T-helper 2 cell treated with Interferon-gamma antibody and Interleukin-4, amounts not matched to agents 5 μg/mL and 100 μg/mL, for 36 hours (primary cell): ENCODE data around the gene CRYBG2.
"Not testable (repeated sequence)": the region's sequence is repeated elsewhere in the genome, so short reads cannot be mapped to it uniquely, and the experiment has no call there.

Experiments
- DNase-seq: peaks from one replicate; pipeline ENCODE4 v3.0.0; 2021; ENCODE audit warnings: low spot score
- H3K27ac Mint-ChIP-seq: one replicate; pipeline ENCODE4 v1.8.0; 2021; ENCODE audit warnings: mild to moderate bottlenecking, mixed read lengths
- H3K27me3 Mint-ChIP-seq: one replicate; pipeline ENCODE4 v1.8.0; 2021; ENCODE audit warnings: low read depth, mixed read lengths
- H3K36me3 Mint-ChIP-seq: one replicate; pipeline ENCODE4 v1.8.0; 2021; ENCODE audit warnings: low read depth, mixed read lengths
- H3K4me1 Mint-ChIP-seq: one replicate; pipeline ENCODE4 v1.8.0; 2021; ENCODE audit warnings: low read depth, mixed read lengths
- H3K4me3 Mint-ChIP-seq: one replicate; pipeline ENCODE4 v1.8.0; 2022; ENCODE audit warnings: mild to moderate bottlenecking, moderate library complexity, mixed read lengths
- H3K9me3 Mint-ChIP-seq: one replicate; pipeline ENCODE4 v1.8.0; 2021; ENCODE audit warnings: mixed read lengths

Gene CRYBG2

GRCh38 chr1:26307966-26308899 lies 45.7 kb downstream of the CRYBG2 start:
- peak overlapping the region; percentile 98 for H3K4me3 Mint-ChIP-seq
- H3K9me3 Mint-ChIP-seq, H3K36me3 Mint-ChIP-seq, H3K27me3 Mint-ChIP-seq: not testable (repeated sequence)
- peak; percentile 76 for DNase-seq
- H3K4me1 Mint-ChIP-seq, result peaks cover 35% of the 10 kb centered on the region
- H3K27ac Mint-ChIP-seq, result peak overlapping the region; percentile 97

DNA sequence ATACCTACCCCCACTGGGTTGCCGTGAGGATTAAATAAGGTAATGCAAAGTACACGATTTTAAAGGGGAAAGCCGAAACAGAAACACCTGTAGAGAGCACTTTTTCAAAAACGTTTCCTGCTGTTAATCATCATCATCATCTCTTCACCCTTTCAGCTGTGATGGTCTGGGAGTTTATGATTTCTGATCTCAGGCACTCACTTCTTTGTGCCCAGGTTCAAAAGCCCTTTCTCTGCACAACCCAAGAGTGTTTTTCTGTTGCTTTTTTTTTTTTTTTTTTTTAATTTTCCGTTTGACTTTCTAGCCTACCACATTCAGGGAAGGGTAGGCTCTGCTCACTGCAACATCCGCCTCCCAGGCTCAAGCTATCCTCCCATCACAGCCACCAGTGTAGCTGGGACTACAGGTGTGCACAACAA lies 46.6 kb downstream of the CRYBG2 start:
- Mint-ChIP-seq H3K36me3 (peaks cover 2% of the 10 kb centered on the region), H3K4me1 (peaks cover 33% of the 10 kb centered on the region), H3K27me3 (no peaks in the 10 kb centered on the region), H3K27ac (peak overlapping the region; percentile 97), H3K9me3 (no peaks in the 10 kb centered on the region), H3K4me3 (peak overlapping the region; percentile 98)
- DNase-seq, result no peak

DNA sequence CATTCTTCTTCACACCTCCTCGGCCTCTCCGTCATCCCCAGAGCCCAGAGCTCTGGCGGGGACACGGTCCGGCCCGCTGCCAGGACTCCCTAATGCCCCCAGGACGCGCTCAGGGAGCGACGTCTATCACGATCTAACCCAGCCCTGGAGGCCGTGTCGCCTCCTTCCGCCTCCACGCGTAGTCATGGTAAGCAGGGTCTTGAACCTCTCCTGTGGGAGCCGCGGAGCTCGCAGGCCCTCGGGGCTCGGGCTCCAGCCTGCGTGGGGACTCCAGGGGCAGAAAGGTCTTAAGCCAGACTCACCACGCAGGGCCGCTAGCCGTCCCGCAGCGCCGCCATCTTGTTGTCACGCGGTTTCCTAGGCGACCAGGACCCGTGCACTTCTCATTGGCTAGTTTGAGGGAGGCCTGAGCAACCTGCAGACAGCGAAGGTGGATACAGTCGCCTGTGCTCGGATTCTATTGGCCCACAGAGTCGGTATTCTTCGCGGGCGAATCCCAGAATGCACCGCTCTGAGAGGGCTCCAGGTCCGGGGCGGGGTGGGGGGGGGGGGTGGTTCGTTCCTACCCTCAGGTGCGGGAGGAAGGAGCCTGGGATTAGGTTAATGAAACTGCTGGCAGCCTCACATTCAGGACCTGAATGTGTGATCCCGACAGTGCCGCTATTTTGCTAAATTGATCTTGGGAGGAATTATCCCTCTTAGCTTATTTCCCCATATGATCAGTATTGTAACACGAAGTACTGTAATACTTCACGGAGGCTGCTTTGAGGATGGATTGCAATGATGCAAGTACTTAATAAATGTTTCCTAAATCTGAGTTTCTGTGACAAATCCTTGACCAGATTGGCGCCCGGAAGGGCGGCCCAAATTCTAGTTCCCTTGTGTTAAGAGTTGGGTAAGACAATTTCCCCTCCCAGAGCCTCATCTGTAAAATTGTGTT lies 47.4 kb downstream of the CRYBG2 start, which contains the start of gene UBXN11:
Gene UBXN11, minus strand, starts transcription at position 347 of the 940 bp plus-strand sequence. CDS start 3,753 bp downstream, outside the sequence.
- H3K4me1 Mint-ChIP-seq, result peaks cover 29% of the 10 kb centered on the region
- H3K27me3 Mint-ChIP-seq, result no peaks in the 10 kb centered on the region

GRCh38 chr1:26305667-26306289 lies 48.2 kb downstream of the CRYBG2 start:
- DNase-seq, result no peak
- Mint-ChIP-seq H3K4me3 (peak overlapping the region; percentile 98), H3K27me3 (no peaks in the 10 kb centered on the region), H3K4me1 (peaks cover 29% of the 10 kb centered on the region), H3K27ac (peak overlapping the region; percentile 97), H3K9me3 (no peaks in the 10 kb centered on the region), H3K36me3 (peaks cover 2% of the 10 kb centered on the region)

More for the DNA sequence above, 47.4 kb downstream of the CRYBG2 start, which contains the start of gene UBXN11:
- Mint-ChIP-seq H3K9me3 (no peaks in the 10 kb centered on the region), H3K27ac (peak within 1 kb of the TSS; percentile 97), H3K36me3 (peaks cover 2% of the 10 kb centered on the region), H3K4me3 (peak within 1 kb of the TSS; percentile 98)
- DNase-seq, result peak; percentile 91

DNA sequence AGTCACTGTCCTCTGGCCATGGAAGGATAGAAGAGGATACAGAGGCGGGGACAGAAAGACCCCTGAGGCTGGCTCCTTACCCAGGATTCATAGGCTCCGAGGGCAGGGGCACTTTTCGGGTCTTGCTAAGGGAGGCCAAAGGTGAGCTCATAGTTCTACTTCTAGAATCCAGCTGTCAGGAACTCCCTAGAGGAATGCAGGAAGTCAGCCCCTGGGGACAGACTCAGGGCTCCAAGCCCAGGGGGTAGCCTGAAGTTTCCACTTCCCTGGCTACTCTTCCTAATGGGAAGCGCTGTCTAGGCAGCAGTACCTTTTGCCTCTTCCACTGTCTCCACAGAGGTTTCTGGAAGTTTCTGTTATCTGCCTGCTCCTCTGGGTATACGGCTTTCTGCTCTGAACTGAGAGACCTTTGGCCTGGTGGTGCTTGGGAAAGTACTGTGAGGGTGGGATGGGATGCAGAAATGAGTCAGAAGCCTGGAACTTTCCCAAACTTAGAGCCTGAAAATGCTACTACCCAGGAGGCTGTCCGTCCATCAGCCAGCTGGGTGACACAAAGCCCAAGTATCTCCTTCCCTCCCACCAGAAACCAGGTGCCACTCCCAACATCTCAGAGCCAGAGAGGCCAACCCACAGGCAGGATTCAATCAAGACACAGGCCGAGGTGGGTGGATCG lies 51.1 kb downstream of the CRYBG2 start:
- H3K36me3 Mint-ChIP-seq, result no peaks in the 10 kb centered on the region
- H3K4me3 Mint-ChIP-seq, result no peak overlapping the region
- H3K4me1 Mint-ChIP-seq, result peaks cover 26% of the 10 kb centered on the region
- H3K27me3 Mint-ChIP-seq, result no peaks in the 10 kb centered on the region
- DNase-seq, result no peak
- H3K9me3 Mint-ChIP-seq, result no peaks in the 10 kb centered on the region
- no peak overlapping the region for H3K27ac Mint-ChIP-seq

DNA sequence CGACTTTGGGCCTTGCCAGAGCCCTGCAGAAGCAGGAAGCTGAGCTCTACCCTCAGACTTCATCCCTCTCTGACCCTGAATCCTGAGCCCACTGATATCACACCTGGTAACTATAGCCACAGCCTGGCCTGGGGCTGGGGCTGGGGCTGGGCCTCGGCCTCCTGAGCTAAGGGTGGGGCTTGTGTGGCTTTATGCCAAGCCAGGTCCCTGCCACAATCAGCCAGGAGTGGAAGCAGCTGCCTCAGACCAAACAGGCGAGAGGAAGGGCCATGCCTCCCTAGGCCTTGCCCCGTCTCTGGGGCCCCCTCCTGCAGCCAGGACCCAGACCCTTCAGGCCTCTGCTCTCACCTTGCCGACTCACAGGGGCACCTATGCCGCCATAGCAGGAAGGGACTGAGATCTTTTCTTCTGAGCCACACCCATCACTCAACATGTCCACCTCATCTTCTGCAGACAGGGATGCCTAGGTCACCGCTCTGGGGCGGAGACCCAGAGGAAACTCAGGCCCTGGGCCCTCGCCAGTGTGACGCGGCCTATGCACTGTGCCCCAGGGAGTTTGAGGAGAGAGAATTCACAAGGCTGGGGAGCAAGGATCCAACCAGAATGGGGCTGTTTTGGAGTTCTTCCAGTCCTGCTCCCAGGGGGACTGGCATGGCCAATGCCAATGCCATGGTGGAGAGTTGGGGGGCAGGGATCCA lies 53.2 kb downstream of the CRYBG2 start:
- Mint-ChIP-seq H3K27ac (peak overlapping the region; percentile 43), H3K4me3 (no peak overlapping the region), H3K27me3 (no peaks in the 10 kb centered on the region), H3K9me3 (no peaks in the 10 kb centered on the region), H3K36me3 (no peaks in the 10 kb centered on the region), H3K4me1 (peaks cover 8% of the 10 kb centered on the region)
- DNase-seq, result no peak

DNA sequence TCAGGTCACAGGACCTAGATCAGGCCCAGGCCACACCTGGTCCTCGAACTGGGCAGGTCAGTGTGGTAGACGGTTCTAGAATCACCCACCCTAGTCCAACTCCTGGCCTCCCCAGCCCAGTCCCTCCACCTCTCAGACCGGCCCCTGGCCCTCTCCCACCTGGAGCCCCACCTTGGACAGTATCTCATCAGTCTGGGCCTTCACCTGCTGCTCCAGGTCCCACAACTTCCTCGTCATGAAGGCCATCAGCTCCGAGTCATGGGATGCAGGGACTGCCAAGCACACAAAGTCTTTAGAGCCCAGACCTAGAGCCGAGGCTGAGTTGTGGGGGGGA lies 56.2 kb downstream of the CRYBG2 start:
- H3K4me3 Mint-ChIP-seq, result no peak overlapping the region
- no peak for DNase-seq
- H3K27ac Mint-ChIP-seq, result no peak overlapping the region
- peaks cover 5% of the 10 kb centered on the region for H3K4me1 Mint-ChIP-seq
- no peaks in the 10 kb centered on the region for H3K9me3 Mint-ChIP-seq
- peaks cover 4% of the 10 kb centered on the region for H3K36me3 Mint-ChIP-seq
- H3K27me3 Mint-ChIP-seq, result no peaks in the 10 kb centered on the region

- no peak overlapping the region for H3K27ac Mint-ChIP-seq
- peaks cover 5% of the 10 kb centered on the region for H3K4me1 Mint-ChIP-seq
- H3K36me3 Mint-ChIP-seq, result peaks cover 4% of the 10 kb centered on the region
- no peaks in the 10 kb centered on the region for H3K9me3 Mint-ChIP-seq
- no peak overlapping the region for H3K4me3 Mint-ChIP-seq
- H3K27me3 Mint-ChIP-seq, result no peaks in the 10 kb centered on the region
- DNase-seq, result no peak
Measured at GRCh38 chr1:26297057-26297790, 56.7 kb downstream of the CRYBG2 start.

DNA sequence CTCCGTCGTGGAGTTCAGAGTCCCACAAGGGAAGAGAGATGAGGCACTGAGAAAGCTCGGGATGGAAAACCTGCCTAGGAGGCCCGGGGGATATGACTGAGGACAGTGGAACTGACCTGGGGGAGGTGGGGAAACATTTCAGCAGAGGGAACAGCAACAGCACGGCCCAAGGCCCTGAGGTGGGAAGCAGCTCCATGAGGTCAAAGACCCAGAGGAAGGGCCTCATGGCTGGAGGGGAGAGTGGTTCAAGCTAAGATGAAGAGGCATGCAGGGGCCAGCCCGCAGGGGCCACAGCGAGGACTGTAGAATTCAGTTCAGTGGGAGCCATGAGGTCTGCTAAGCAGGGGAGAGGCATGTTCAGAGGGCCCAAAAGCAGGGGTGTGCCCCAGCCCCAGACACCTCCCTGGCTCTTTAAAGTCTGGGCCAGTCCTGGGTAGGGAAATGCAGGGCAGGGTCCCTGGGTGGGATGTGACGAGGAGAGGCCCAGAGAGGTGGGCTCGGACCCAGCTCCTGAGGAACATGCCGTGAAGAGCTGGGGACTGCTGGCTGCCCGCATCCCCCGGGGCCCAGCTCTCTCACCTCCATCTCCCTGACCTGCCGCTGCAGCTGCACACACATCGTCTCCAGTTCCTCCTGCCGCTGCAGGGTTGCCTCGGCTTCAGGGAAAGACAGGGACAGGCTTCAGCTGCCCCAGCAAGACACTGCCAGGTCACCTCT lies 57.4 kb downstream of the CRYBG2 start:
- peaks cover 8% of the 10 kb centered on the region for H3K36me3 Mint-ChIP-seq
- no peak overlapping the region for H3K27ac Mint-ChIP-seq
- peaks cover 10% of the 10 kb centered on the region for H3K4me1 Mint-ChIP-seq
- H3K27me3 Mint-ChIP-seq, result no peaks in the 10 kb centered on the region
- H3K9me3 Mint-ChIP-seq, result no peaks in the 10 kb centered on the region
- no peak for DNase-seq
- no peak overlapping the region for H3K4me3 Mint-ChIP-seq

GRCh38 chr1:26295194-26296138 lies 58.5 kb downstream of the CRYBG2 start:
- Mint-ChIP-seq H3K4me1 (peaks cover 13% of the 10 kb centered on the region), H3K4me3 (no peak overlapping the region), H3K27me3 (no peaks in the 10 kb centered on the region), H3K9me3 (no peaks in the 10 kb centered on the region), H3K36me3 (peaks cover 8% of the 10 kb centered on the region), H3K27ac (no peak overlapping the region)
- no peak for DNase-seq

DNA sequence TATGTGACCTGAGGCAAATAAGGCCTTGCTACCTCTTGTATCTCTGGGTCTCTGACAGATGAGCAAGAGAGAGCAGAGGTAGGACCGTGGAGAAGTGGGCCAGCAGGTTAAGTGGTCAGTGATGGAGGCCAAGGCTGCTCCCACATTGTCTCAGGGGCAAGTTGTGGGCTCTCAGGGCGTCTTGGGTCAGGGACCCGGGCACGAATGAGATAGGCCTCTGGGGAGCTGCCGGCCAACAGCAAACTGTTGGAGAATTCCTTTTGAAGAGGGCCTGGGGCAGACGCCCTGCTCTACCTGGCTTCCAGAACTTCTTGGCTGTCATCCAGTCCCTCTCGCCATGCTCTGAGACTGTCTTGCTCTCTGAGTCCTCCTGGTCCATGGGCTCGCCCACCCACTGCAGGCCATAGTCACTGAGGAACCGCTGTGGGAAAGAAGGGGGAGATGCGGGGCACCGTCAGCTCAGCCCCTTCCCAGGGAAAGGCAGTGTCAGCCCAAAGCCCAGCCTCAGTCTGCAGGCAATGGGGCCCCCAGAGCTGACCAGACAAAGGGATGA lies 59.9 kb downstream of the CRYBG2 start:
- peaks cover 12% of the 10 kb centered on the region for H3K36me3 Mint-ChIP-seq
- H3K4me3 Mint-ChIP-seq, result no peak overlapping the region
- DNase-seq, result no peak
- no peaks in the 10 kb centered on the region for H3K9me3 Mint-ChIP-seq
- no peak overlapping the region for H3K27ac Mint-ChIP-seq
- peaks cover 23% of the 10 kb centered on the region for H3K4me1 Mint-ChIP-seq
- no peaks in the 10 kb centered on the region for H3K27me3 Mint-ChIP-seq
